Sigmoid colon (tissue), 4 donors: ENCODE results near the gene HDLBP.

Source experiments
- EP300 ChIP-seq, 4 donors: sonication (generic); formaldehyde crosslinking; IDR thresholded peaks; one replicate each; pipeline ENCODE4 v1.6.1; 2017; ENCODE audit warnings: antibody characterized with exemption in 4 of 4
- POLR2A ChIP-seq, 2 donors: fragments of 450-650 bp; IDR thresholded peaks; one replicate each; pipeline ENCODE4 v1.6.1; 2016; ENCODE audit warnings: antibody characterized with exemption in 2 of 2, mild to moderate bottlenecking in 2 of 2, moderate library complexity in 2 of 2
- TF ChIP-seq, protein P1 (sequence below), 4 experiments: fragments of 450-650 bp in 3 of 4; fragments of 200-600 bp in 1 of 4; IDR thresholded peaks; one replicate each; pipeline ENCODE4 v1.5.1; 2016 to 2019; ENCODE audit warnings: antibody characterized with exemption in 4 of 4, mild to moderate bottlenecking in 3 of 4, moderate library complexity in 2 of 4

DNA sequence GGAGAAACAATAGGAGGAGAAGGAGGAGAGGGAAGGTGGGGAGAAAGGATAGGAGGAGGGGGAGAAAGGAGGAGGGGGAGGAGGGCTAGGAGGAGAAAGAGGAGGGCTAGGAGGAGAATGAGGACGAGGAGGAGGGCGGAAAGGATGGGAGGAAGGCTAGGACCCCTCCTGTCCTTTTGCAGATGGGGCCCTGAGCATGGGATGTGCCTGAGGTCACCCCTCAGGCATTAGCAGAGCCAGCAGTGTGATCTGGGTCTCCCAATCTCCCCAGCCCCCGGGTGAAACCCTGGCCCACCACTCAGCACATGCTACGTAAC lies 127.6 kb downstream of the HDLBP start:
- no peak for TF ChIP-seq POLR2A (IDR thresholded peaks at IDR 0.05)
- TF ChIP-seq, protein P1, sequence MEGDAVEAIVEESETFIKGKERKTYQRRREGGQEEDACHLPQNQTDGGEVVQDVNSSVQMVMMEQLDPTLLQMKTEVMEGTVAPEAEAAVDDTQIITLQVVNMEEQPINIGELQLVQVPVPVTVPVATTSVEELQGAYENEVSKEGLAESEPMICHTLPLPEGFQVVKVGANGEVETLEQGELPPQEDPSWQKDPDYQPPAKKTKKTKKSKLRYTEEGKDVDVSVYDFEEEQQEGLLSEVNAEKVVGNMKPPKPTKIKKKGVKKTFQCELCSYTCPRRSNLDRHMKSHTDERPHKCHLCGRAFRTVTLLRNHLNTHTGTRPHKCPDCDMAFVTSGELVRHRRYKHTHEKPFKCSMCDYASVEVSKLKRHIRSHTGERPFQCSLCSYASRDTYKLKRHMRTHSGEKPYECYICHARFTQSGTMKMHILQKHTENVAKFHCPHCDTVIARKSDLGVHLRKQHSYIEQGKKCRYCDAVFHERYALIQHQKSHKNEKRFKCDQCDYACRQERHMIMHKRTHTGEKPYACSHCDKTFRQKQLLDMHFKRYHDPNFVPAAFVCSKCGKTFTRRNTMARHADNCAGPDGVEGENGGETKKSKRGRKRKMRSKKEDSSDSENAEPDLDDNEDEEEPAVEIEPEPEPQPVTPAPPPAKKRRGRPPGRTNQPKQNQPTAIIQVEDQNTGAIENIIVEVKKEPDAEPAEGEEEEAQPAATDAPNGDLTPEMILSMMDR (IDR thresholded peaks at IDR 0.05), result no peak
- no peak for TF ChIP-seq EP300 (IDR thresholded peaks at IDR 0.05)
